GM12864 (cell line): ENCODE measurements around the gene TRABD2A.
A peak's percentile ranks its signal among the peaks of the same experiment; 100 is the strongest.

Experiments
- DNase-seq: peaks from one replicate; pipeline ENCODE4 v3.0.0-alpha.2; 2011; ENCODE audit warnings: low read depth
- H3K4me3 ChIP-seq: 2 replicates; pipeline ENCODE4 v1.5.1; 2011; ENCODE audit warnings: mild to moderate bottlenecking, low read depth, low read length, control low read depth
- TF ChIP-seq, protein P1 (sequence below): IDR thresholded peaks from 2 replicates; pipeline ENCODE4 v1.5.1; 2011; ENCODE audit warnings: low read depth, mild to moderate bottlenecking, moderate library complexity, low read length, control low read depth, inconsistent platforms; ENCODE audit errors: missing control alignments

The TRABD2A gene

DNA sequence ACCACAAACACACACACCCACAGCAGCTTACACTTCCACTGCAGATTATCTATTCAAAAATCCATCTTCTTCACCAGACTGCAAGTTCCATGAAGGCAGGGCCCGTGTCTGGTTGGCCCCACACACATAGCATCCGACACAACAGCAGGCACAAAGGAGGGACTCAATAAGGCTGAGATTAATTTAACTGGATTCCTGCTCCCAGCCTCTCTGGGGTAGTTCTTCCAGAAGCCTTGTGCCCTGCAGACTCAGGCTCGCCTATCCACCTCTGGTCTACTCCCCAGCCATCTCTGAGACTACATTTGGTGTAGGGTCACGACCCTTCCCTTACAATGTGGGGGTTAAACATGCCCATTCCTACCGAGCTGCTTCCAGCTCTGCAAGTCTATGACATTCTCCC, 57.7 kb downstream of the TRABD2A start:
- no peak for DNase-seq
- TF ChIP-seq, protein P1, sequence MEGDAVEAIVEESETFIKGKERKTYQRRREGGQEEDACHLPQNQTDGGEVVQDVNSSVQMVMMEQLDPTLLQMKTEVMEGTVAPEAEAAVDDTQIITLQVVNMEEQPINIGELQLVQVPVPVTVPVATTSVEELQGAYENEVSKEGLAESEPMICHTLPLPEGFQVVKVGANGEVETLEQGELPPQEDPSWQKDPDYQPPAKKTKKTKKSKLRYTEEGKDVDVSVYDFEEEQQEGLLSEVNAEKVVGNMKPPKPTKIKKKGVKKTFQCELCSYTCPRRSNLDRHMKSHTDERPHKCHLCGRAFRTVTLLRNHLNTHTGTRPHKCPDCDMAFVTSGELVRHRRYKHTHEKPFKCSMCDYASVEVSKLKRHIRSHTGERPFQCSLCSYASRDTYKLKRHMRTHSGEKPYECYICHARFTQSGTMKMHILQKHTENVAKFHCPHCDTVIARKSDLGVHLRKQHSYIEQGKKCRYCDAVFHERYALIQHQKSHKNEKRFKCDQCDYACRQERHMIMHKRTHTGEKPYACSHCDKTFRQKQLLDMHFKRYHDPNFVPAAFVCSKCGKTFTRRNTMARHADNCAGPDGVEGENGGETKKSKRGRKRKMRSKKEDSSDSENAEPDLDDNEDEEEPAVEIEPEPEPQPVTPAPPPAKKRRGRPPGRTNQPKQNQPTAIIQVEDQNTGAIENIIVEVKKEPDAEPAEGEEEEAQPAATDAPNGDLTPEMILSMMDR = no peak
- H3K4me3 ChIP-seq = no peak overlapping the region

DNA sequence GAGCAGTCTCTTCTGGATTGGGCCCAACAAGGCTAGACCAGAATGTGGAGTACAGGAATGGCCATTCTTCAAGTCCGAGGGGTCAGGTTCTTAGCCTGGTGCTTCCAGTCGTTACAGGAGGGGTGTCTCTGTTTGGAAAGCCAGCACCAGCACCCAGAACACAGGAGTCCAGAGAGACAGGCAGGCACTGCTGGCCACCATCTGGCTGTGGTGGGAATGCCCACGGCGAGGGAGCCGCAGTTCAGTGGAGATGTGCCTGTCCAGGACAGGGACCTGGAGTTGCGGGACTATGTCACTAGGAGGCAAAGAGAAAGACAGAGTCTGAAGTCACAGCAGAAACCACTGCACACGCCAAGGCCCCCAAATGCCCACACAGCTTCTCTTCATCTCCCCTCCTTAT, 59.1 kb downstream of the TRABD2A start:
- TF ChIP-seq, protein P1 = no peak
- no peak for DNase-seq
- no peak overlapping the region for H3K4me3 ChIP-seq

DNA sequence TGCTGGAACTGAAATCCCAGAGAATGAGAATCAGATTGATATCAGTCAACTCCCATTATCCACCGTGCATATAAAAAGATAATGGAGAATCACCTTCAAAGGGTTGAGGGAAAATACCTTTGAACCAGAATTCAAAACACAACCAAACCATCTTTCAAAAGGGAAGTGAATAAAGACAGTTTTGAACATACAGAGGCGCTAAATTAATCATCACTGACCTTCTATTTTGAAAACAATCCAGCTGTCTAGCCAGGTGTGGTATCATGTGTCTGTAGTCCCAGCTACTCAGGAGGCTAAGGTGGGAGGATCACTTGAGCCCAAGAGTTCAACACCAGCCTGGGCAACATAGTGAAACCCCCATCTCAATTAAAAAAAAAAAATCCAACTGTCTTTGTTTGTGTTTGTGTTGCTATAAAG, 63.6 kb downstream of the TRABD2A start:
- H3K4me3 ChIP-seq = no peak overlapping the region
- TF ChIP-seq, protein P1 = no peak
- peak; percentile 77 for DNase-seq

DNA sequence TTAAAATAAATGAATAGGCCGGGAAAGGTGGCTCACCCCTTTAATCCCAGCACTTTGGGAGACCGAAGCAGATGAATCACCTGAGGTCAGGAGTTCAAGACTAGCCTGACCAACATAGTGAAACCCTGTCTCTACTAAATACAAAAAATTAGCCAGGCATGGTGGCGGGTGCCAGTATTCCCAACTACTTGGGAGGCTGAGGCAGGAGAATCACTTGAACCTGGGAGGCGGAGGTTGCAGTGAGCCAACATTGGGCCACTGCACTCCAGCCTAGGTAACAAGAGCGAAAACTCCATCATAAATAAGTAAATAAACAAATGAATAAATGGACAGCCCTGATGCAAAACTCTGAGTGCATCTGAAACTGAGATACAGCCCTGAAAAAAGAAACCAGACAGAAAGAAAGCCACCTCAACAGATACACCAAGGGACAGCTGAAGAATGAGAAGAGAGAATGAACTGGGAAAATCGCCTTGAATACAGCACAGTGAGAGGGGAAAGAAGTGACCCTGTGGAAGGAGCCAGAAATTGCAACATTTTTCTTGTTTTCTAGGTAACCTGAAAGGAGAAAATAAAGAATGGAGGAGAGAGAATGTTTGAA, 64.4 kb downstream of the TRABD2A start:
- peak; percentile 49 for DNase-seq
- no peak overlapping the region for H3K4me3 ChIP-seq
- TF ChIP-seq, protein P1 = no peak

DNA sequence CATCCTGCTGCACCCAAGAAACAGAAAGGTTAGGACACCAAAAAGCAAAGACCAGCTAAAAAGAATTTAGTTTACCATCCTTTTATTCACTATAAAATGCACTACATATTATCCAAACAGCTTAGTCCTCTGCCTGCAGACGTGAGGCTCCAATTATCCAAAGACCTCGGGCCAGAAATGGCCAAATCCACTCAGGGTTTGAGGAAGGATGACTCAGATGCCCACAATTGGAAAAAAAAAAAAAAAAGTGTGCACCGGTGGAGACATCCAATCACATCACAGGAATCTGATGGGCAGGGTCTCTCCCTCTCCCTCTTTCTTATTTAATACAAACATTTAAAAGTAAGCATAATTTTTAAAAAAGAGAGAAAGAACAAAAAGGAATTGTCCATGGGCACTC, 65.7 kb downstream of the TRABD2A start:
- no peak for DNase-seq
- TF ChIP-seq, protein P1 = no peak
- H3K4me3 ChIP-seq = no peak overlapping the region

DNA sequence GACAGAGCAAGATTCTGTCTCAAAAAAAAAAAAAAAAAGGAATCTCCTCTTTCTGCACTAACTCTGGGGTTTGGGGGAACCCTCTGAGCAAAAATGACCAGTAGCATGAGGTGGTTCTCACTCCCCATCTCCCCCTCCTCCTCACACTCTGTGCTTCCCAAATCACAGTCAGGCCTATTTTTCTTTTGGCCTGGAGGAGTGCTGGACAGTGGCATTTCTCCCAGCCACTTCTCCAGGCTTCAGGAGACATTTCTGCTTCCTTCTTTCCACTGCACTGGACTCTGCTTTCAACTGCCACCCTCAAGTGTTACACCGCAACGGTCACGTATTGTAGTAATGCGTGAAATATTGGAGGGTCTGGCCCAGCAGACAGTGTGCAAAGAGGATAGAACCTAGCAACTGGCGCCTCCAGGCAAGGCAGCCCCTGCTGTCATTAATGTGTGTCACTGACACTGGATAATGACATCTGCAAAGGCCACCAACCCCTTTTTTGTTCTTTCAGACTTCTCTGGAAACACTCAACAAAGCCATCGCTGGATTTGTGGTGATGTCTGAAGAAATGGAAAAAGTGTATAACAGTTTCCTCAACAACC, 68.9 kb downstream of the TRABD2A start:
- no peak overlapping the region for H3K4me3 ChIP-seq
- TF ChIP-seq, protein P1 = no peak
- no peak for DNase-seq

DNA sequence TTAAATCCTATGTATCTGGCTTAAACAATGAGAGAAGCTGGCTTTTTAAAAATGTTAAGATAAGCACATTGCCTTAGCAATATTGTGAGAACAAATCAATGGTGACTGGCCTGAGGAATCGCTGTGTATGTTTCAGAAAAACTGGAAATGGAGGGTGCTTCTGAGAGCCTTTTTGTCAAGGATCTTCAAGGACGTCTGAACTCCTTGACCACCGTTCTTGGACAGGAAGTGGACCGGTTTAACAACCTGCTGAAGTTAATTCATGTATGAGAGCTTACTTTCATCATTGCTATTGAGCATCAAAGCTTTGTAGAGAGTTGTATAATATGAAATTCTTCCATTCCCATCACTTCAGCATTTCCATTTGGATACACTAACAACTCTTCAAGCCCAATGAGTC, 72.6 kb downstream of the TRABD2A start:
- TF ChIP-seq, protein P1 = no peak
- DNase-seq = no peak
- no peak overlapping the region for H3K4me3 ChIP-seq
